ENCODE results near the gene PSMA5. TPM values are rescaled to one million over a fixed set of nuclear protein-coding genes. Genes with fewer than 3 reads are reported as not detected.

Gene PSMA5
- total RNA-seq, 3 donors from 2014 or later: 67.9 to 103 (median 71.0) TPM

DNA sequence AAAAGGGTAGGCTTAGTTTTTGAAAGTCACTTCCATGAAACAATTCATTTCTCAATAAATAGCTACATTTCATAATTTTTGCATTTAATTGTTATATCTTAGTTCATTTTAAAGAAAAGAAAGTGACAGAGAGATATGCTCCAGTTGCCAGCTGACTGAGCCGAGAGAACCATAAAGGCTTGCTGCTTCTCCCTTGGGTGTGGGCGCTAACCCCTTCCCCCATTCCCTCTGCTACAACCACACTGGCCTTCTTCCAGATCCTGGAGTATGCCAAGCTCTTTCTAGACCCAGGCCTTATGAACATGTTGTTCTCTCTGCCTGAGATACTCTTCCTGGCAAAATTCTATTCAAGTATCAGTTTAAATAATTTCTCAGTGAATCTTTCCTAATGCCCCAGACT is 40.8 kb downstream of the PSMA5 start:
- DNase-seq: no peak
- no peaks in the 10 kb centered on the region for H3K36me3 ChIP-seq (ENCODE audit: low read depth)
- H3K4me1 ChIP-seq (ENCODE audit: low read depth): peaks cover 2% of the 10 kb centered on the region
- TF ChIP-seq, protein P1, sequence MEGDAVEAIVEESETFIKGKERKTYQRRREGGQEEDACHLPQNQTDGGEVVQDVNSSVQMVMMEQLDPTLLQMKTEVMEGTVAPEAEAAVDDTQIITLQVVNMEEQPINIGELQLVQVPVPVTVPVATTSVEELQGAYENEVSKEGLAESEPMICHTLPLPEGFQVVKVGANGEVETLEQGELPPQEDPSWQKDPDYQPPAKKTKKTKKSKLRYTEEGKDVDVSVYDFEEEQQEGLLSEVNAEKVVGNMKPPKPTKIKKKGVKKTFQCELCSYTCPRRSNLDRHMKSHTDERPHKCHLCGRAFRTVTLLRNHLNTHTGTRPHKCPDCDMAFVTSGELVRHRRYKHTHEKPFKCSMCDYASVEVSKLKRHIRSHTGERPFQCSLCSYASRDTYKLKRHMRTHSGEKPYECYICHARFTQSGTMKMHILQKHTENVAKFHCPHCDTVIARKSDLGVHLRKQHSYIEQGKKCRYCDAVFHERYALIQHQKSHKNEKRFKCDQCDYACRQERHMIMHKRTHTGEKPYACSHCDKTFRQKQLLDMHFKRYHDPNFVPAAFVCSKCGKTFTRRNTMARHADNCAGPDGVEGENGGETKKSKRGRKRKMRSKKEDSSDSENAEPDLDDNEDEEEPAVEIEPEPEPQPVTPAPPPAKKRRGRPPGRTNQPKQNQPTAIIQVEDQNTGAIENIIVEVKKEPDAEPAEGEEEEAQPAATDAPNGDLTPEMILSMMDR (IDR thresholded peaks at IDR 0.05): no peak
- H3K4me3 ChIP-seq: no peak overlapping the region
- intact Hi-C loops (cut with DNase I, micrococcal nuclease): no loop called here
- H3K9me3 ChIP-seq: no peaks in the 10 kb centered on the region
- ATAC-seq: peak; percentile 48

DNA sequence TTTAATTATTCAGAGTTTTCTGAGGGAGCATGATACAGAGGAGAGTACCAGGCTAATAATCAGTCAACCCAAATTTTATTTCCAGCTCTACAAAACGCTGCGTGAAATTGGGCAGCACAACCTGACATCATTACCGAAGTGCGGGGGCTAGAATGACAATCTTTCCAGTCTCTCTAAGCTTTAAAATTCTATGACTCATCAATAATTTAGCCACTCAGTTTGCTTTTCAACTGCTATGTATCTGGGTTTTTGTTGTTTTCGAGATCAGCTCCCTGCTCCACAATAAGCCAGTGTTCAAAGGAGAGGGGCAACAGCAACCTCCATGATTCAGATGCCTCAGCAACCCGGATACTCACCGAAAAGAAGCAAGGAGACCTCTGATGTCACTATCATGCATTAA is 42.4 kb downstream of the PSMA5 start:
- ATAC-seq: no peak
- intact Hi-C loops (cut with DNase I, micrococcal nuclease): no loop called here
- Histone ChIP-seq H3K36me3 (ENCODE audit: low read depth) (no peaks in the 10 kb centered on the region), H3K9me3 (no peaks in the 10 kb centered on the region), H3K4me1 (ENCODE audit: low read depth) (no peaks in the 10 kb centered on the region), H3K4me3 (no peak overlapping the region)
- DNase-seq: no peak
- TF ChIP-seq, protein P1 (IDR thresholded peaks at IDR 0.05): no peak

DNA sequence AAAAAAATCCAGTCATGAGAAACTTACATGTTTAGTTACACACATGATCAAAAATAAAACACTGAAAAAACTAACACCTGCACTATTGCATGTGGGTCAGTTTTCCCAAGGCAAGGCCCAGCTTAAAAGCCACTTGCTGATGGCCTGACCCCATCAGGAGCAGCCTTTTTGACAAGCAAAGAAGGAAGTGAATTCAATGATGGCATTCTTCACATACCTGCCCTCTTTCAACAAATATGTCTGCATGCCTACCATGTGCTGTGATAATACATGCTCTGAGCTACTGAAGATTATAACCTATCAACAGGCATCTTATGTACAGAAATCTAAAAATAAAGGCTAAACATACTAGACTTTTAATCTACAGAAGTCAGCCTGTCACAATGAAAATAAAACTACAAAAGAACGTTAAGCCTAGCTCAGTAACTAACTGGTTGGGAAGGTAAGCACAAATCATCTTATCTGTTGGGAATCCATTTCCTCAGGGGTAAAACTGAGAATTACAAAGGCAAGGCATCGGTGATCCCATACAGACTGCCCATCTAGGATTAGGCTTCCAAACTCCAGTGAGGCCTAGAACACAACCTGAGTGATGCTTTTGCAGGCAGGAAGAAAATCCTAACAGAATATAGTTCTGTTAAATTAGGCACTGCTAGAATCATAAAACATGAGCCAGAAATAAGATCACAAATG is 43.0 kb downstream of the PSMA5 start:
- no peaks in the 10 kb centered on the region for H3K36me3 ChIP-seq (ENCODE audit: low read depth)
- TF ChIP-seq, protein P1 (IDR thresholded peaks at IDR 0.05): no peak
- ATAC-seq: no peak
- intact Hi-C loops (cut with DNase I, micrococcal nuclease): no loop called here
- DNase-seq: no peak
- H3K4me1 ChIP-seq (ENCODE audit: low read depth): no peaks in the 10 kb centered on the region
- no peak overlapping the region for H3K4me3 ChIP-seq
- H3K9me3 ChIP-seq: no peaks in the 10 kb centered on the region

DNA sequence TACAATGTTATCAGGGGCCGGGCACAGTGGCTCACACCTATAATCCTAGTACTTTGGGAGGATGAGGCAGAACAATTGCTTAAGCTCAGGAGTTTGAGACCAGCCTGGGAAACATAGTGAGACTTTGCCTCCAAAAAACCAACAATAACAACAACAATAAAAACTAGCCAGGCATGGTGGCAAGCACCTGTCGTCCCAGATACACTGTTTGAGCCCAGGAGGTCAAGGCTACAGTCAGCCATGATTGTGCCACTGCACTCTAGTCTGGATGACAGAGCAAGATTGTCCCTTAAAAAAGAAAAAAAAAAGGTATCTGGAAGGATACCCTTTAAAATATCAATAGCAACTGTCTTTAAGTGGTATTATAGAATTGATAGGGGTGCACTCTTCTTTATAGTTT is 44.7 kb downstream of the PSMA5 start:
- intact Hi-C loops (cut with DNase I, micrococcal nuclease): no loop called here
- no peak for DNase-seq
- Histone ChIP-seq H3K9me3 (no peaks in the 10 kb centered on the region), H3K4me3 (no peak overlapping the region), H3K4me1 (ENCODE audit: low read depth) (no peaks in the 10 kb centered on the region), H3K36me3 (ENCODE audit: low read depth) (no peaks in the 10 kb centered on the region)
- TF ChIP-seq, protein P1 (IDR thresholded peaks at IDR 0.05): no peak
- peak; percentile 15 for ATAC-seq

DNA sequence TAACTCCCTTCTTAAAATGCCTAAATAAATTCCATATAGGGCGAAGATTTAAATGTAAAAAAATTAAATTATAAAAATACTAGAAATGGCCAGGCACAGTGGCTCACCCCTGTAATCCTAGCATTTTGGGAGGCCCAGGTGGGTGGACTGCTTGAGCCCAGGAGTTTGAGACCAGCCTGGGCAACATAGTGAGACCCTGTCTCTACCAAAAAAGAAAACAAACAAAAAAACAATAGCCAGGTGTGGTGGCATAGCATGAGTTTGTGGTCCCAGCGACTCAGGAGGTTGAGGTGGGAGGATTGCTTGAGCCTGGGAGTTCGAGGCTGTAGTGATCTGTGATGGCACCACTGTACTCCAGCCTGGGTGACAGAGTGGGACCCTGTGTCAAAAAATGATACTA is 46.3 kb downstream of the PSMA5 start:
- no peaks in the 10 kb centered on the region for H3K36me3 ChIP-seq (ENCODE audit: low read depth)
- intact Hi-C loops (cut with DNase I, micrococcal nuclease): no loop called here
- TF ChIP-seq, protein P1 (IDR thresholded peaks at IDR 0.05): no peak
- H3K4me1 ChIP-seq (ENCODE audit: low read depth): no peaks in the 10 kb centered on the region
- no peaks in the 10 kb centered on the region for H3K9me3 ChIP-seq
- no peak overlapping the region for H3K4me3 ChIP-seq
- DNase-seq (no peak), ATAC-seq (no peak)

DNA sequence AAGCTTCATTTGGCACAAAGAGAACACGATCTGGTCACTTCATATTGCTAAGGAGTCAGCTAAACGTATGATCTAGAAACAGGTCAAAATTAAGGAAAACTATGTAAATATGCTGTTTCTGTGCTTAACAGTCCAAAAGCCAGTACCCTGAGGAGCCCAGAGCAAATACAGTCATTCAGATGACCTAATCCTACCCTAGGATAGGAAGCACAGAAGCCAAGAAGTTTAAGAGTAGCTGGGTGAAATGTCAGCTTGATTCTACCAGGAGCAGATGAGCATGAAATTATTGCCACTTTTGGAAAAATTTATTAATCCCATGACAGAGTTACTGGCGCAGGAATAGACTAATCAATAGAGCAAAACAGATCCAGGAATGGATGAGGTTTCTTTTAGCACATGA is 46.8 kb downstream of the PSMA5 start:
- TF ChIP-seq, protein P1 (IDR thresholded peaks at IDR 0.05): no peak

More for the DNA sequence above, 46.8 kb downstream of the PSMA5 start:
- Histone ChIP-seq H3K36me3 (ENCODE audit: low read depth) (no peaks in the 10 kb centered on the region), H3K4me1 (ENCODE audit: low read depth) (no peaks in the 10 kb centered on the region), H3K9me3 (no peaks in the 10 kb centered on the region), H3K4me3 (no peak overlapping the region)
- DNase-seq (no peak), ATAC-seq (no peak)
- intact Hi-C loops (cut with DNase I, micrococcal nuclease): no loop called here
